Measurements from ENCODE around the gene SLC12A6. TPM values are rescaled to one million over a fixed set of nuclear protein-coding genes. Genes with fewer than 3 reads are reported as not detected.

Gene SLC12A6
- polyA plus RNA-seq, 1 experiment = 21.1 TPM

DNA sequence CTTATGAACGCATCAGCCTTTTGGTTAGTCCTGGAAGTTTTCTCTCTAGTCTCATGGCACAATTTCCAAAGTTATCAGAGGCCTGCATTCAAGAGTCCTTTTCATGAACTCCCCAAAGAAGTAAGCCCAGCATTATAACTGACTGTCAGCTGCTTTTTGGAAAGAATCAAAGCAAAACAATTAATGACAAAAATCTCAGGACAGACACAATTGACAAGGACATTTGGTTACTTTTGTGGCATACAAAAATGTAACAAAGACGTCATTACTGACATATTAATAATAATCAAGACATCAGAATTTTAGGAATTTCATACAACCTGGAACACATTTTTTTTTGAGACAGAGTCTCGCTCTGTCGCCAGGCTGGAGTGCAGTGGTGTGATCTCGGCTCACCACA is 148.9 kb downstream of the SLC12A6 start:
- no peak for DNase-seq (ENCODE audit: low read depth)
- POLR2A ChIA-PET = no interaction called here
- TF ChIP-seq, protein P1, sequence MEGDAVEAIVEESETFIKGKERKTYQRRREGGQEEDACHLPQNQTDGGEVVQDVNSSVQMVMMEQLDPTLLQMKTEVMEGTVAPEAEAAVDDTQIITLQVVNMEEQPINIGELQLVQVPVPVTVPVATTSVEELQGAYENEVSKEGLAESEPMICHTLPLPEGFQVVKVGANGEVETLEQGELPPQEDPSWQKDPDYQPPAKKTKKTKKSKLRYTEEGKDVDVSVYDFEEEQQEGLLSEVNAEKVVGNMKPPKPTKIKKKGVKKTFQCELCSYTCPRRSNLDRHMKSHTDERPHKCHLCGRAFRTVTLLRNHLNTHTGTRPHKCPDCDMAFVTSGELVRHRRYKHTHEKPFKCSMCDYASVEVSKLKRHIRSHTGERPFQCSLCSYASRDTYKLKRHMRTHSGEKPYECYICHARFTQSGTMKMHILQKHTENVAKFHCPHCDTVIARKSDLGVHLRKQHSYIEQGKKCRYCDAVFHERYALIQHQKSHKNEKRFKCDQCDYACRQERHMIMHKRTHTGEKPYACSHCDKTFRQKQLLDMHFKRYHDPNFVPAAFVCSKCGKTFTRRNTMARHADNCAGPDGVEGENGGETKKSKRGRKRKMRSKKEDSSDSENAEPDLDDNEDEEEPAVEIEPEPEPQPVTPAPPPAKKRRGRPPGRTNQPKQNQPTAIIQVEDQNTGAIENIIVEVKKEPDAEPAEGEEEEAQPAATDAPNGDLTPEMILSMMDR (IDR thresholded peaks at IDR 0.05; ENCODE audit: insufficient read depth, low read depth, low read length) = no peak
- CTCF ChIA-PET = interaction anchor here (1.9 kb wide), 1 partner anchor 21 kb away, joined by 11 read pairs; the partner anchor contains the start of gene KATNBL1
- Histone ChIP-seq H3K4me3 (ENCODE audit: low read depth, low read length) (no peak overlapping the region), H3K36me3 (ENCODE audit: control insufficient read depth, insufficient read depth, low read length) (no peaks in the 10 kb centered on the region; the same call in 1 of the 2 replicates), H3K27me3 (ENCODE audit: control insufficient read depth, insufficient read depth, low read length) (no peaks in the 10 kb centered on the region)

DNA sequence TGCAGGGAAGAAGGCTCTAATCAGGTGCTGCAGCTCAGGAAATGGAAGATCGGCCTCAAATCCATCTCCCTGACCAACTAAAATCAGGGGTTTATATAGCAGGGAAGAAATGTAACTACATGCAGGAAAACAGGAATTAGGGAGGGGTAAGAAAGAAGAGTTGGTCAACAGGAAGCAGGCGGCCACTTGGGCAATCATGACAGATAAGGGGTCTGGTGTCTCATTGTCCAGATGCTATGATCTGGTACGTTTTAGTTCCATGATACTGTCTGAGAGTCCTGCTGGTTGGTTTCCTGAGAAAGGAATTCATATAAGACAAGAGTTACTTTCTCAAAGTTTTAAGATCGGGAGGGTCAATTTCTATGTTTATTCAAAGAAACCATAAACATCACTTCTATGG is 151.9 kb downstream of the SLC12A6 start:
- Histone ChIP-seq H3K27me3 (ENCODE audit: control insufficient read depth, insufficient read depth, low read length) (no peaks in the 10 kb centered on the region), H3K4me3 (ENCODE audit: low read depth, low read length) (no peak overlapping the region), H3K36me3 (ENCODE audit: control insufficient read depth, insufficient read depth, low read length) (no peaks in the 10 kb centered on the region; the same call in 1 of the 2 replicates)
- ChIA-PET CTCF (no interaction called here), POLR2A (no interaction called here)
- no peak for DNase-seq (ENCODE audit: low read depth)
- TF ChIP-seq, protein P1 (IDR thresholded peaks at IDR 0.05; ENCODE audit: insufficient read depth, low read depth, low read length) = no peak

DNA sequence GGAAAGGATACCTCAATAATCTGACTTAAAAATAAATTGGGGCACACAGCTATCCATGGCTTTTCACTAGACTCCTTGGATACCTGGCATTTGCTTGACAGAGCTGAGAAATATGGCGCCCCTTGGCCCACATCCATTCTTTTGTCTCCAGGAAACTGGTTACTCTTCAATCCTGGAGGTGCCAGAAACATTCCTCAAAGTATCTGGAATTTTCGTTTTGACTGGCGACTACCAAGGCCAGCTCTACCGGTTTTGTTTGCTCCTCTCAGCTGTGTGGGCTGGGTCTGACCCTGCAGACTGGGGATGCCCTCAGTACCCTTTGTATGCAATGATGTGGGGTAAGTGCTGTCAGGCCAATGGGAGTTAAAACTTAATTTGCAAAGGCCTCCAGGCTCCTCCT is 154.6 kb downstream of the SLC12A6 start:
- no peak overlapping the region for H3K4me3 ChIP-seq (ENCODE audit: low read depth, low read length)
- POLR2A ChIA-PET = no interaction called here
- TF ChIP-seq, protein P1 (IDR thresholded peaks at IDR 0.05; ENCODE audit: insufficient read depth, low read depth, low read length) = no peak
- CTCF ChIA-PET = interaction anchor here (1.5 kb wide), 1 partner anchor 27 kb away, joined by 4 read pairs; the partner anchor contains the start of gene KATNBL1
- no peaks in the 10 kb centered on the region for H3K27me3 ChIP-seq (ENCODE audit: control insufficient read depth, insufficient read depth, low read length)
- H3K36me3 ChIP-seq (ENCODE audit: control insufficient read depth, insufficient read depth, low read length) = no peaks in the 10 kb centered on the region; the same call in 1 of the 2 replicates
- no peak for DNase-seq (ENCODE audit: low read depth)

Small RNA genes lying within 50 kb of the gene (small RNA-seq; reads per million reads assigned to genes)
- gene MIR1233-1 (ENCODE audit: insufficient read length, low read depth, low replicate concordance) (not detected), gene RF00019 (ENCODE audit: insufficient read length, low read depth, low replicate concordance) (not detected)

Other genes with a start within 250 kb of the SLC12A6 start
- gene EMC7, start 235.9 kb downstream of the SLC12A6 start, polyA plus RNA-seq (2011; rRNA removed) = 80.8 and 126 TPM in 2 replicates
- gene PGBD4, start 235.7 kb downstream of the SLC12A6 start, polyA plus RNA-seq (2011; rRNA removed) = 0.77 and 1.3 TPM in 2 replicates
- gene KATNBL1, start 127.7 kb downstream of the SLC12A6 start, polyA plus RNA-seq (2011; rRNA removed) = 17.3 and 28.9 TPM in 2 replicates
- gene EMC4, start 112.8 kb downstream of the SLC12A6 start, polyA plus RNA-seq (2011; rRNA removed) = 75.5 and 119 TPM in 2 replicates
- gene NOP10, start 5.4 kb upstream of the SLC12A6 start, polyA plus RNA-seq (2011; rRNA removed) = 345 and 352 TPM in 2 replicates
- not detected in 2 replicates for gene NUTM1, start 5.5 kb upstream of the SLC12A6 start, polyA plus RNA-seq (2011; rRNA removed)
- gene LPCAT4, start 29.4 kb upstream of the SLC12A6 start, polyA plus RNA-seq (2011; rRNA removed) = 29.5 and 45.3 TPM in 2 replicates
- gene GOLGA8A, start 100.0 kb upstream of the SLC12A6 start, polyA plus RNA-seq (2011; rRNA removed) = 12.7 and 19.2 TPM in 2 replicates
- gene GOLGA8B, start 245.9 kb upstream of the SLC12A6 start, polyA plus RNA-seq (2011; rRNA removed) = 30.0 and 30.4 TPM in 2 replicates